Middle frontal gyrus (tissue), 1 donor: ENCODE data around the gene TCF4.

ENCODE experiments used
- DNase-seq: peaks from one replicate; pipeline ENCODE4 v3.0.0-alpha.2; 2015; ENCODE audit warnings: low spot score; ENCODE audit errors: extremely low spot score

The TCF4 gene

DNA sequence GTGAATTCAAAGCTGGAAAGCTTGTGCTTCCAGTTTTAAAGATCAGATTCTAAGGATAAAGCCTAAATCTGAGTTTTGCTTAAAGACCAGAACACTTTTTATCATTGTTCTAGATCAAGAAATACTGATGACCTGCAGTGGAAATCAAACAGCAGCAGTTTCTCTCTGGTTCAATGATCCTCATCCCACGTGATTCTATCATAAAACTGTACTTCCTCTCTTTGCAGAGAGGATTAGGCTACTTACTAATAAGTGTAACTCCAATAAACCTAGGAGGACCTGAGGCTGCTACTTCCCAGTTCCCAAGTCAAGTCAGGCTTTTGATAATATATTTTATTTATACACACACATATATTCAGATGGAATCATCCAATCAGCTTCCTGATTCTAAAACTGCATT, 81.9 kb downstream of the TCF4 start:
- DNase-seq: no peak

DNA sequence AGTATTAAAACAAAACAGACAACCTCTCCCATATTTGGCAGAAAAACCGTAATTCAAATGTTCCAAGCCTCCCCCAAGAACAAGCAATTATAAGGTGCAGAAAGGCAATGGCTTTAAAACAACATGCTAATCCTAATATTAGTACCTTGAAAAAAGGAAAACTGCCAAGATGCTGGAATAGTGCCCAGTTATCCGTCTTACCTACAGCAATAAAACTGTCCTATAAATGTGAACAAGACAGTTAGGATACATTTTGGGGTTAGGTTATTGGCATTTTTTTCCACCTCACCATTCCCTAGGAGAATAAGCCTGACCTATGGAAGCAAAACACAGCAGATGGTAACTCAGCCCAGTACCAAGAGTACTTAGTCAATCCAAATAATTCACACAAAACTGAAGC, 83.2 kb downstream of the TCF4 start:
- DNase-seq: no peak

- no peak for DNase-seq
Observed at GRCh38 chr18:55503167-55503820, 84.7 kb downstream of the TCF4 start.

- no peak for DNase-seq
Observed at GRCh38 chr18:55501982-55502710, 85.8 kb downstream of the TCF4 start.

- DNase-seq: no peak
Observed at GRCh38 chr18:55501579-55501978, 86.4 kb downstream of the TCF4 start.

- no peak for DNase-seq
Observed at GRCh38 chr18:55500316-55501086, 87.5 kb downstream of the TCF4 start.

- DNase-seq: no peak
Observed at GRCh38 chr18:55499526-55499925, 88.5 kb downstream of the TCF4 start.

DNA sequence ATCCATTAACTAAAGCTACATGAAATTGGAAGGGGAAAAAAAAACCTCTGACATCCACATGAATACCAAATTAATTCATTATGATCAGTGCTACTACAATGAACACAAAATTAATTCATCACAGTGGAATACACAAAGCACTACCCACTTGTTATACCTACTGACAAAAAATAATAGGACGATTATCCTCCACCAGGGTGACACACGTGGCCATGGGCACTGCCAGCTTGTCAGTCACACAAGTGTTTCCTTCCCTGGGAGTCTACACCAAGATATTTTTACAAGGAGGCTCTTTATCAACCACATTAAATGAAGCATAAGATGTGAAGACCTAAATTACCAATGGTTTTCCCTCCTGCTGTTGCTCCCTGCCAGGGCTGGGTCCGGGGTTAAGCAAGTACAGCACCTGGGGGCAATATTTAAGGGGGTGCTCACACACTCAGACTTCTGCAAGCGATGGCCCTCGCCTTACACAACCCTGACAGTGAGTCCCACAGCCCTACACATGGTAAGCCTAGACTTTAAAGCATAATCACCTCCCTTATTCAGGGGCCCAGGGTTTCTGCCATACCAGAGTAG, 90.1 kb downstream of the TCF4 start:
- no peak for DNase-seq

DNA sequence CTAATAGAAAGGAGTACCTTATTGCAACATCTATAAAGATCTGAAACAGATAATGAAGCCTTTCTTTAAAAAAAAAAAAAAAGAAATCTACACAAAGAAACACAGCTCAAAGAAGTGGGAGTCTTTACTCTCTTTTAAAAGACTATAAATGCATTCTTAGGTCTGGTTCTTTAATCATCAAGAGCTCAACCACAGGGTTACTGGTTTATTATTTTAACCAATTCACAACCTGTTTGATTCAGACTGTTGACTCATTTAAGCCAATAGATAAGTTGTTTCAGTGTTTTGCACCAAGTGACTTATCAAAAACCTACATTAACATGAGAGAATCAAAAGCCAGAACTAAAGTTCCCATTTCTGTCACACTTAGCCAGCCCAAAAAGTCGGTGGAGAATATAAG, 93.1 kb downstream of the TCF4 start:
- DNase-seq: no peak

- no peak for DNase-seq
Observed at GRCh38 chr18:55494441-55494840, 93.6 kb downstream of the TCF4 start.

DNA sequence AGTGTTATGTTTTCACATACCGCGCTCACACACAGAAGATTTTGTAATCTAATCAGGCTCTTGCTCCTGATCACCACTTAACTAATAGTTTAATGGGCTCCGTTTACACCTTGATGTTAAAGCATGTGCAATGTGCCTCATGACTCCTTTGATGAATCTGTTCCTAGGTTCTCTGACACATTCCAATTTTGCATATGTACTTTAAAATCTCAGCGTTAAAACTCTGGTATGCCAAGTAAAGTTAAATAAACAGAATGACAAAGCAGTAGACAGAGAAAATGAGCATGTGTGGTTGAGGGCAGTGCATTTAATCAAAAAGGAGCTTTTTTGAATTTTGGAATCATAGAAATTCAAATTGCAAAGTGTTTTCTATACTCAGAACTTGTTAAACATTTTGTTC, 96.4 kb downstream of the TCF4 start:
- no peak for DNase-seq

GRCh38 chr18:55489034-55489986, 98.7 kb downstream of the TCF4 start:
- DNase-seq: no peak

- no peak for DNase-seq
Observed at GRCh38 chr18:55488473-55488872, 99.5 kb downstream of the TCF4 start.

DNA sequence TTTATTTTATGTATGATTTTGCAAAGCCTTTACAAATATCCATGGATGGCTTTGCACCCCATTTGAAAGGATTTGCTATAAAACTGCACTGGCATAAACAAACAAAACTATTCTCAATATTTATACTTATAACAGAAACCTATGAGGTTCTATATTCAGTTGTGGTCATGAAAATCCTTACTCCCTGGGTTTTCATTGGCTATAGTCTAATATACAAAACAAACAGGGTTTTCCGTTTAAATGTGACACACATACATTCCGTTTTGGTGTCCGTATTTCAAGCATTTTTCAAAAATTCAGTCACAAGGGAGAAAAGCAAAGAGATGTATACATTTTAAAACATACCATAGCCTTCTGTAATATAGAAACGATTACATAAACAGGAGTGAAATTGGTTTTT, 100.0 kb downstream of the TCF4 start:
- DNase-seq: no peak

DNA sequence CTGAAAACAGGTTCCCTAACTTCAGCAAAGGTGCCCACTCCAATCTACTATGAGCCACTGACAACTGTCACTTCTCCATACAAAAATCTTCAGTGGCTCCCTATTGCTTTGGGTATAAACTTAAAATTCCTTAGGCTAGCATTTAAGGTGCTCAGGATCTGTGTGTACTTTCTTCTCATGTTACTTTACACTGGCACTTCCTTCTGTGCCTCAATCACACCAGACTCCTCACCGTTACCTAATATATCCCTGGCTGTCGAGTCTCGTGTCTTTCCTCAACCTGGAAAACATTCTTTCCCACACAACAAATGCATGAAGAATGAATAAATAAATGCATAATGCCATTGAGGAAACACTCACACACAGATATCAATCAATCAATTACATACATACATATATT, 101.1 kb downstream of the TCF4 start:
- DNase-seq: no peak

- no peak for DNase-seq
Observed at GRCh38 chr18:55485666-55486065, 102.3 kb downstream of the TCF4 start.

DNA sequence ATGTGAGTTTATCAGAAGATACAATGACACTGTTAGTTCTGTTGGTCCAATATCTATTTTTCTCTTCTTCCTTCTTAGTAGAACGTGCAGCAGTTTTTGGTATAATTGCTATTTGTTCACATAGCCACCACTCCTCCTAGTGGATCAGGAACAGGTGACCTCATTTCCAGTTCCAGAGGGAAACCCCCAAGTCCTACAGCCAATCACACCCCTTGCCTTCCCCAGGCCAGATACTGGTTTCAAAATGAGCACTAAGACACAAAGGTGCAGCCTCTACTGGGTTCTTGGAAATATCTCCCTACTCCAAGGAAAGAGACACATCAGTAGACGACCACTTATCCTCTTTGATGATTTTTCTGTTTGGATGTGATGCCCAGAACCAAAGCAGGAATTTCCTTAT, 103.2 kb downstream of the TCF4 start:
- DNase-seq: no peak

DNA sequence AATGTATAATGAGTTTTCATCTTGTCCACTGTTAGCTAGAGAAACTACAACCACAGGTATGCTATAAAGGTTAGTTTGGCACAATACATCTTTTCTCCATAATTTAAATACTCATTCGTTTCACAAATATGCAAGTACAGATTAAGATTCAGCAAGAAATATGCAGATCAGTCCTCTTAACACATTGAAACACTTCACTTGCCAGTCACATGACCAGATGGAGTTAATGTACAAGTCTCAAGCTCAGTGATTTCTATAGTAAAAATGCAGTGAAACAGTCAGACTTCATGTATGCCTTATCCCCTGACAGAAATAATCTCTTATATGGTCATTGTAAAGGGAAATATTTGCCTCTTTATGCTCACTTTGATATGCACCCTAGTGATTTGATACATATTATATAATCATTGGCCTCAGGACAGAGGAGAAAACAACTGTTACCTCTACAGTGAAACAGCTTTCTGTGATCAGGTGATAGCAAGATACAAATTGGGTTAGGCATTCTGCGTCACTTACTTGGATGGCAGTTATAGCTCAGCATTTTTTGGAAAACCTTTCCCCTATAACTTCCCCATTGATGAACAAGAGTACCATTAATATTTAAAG, 104.6 kb downstream of the TCF4 start:
- DNase-seq: no peak

DNA sequence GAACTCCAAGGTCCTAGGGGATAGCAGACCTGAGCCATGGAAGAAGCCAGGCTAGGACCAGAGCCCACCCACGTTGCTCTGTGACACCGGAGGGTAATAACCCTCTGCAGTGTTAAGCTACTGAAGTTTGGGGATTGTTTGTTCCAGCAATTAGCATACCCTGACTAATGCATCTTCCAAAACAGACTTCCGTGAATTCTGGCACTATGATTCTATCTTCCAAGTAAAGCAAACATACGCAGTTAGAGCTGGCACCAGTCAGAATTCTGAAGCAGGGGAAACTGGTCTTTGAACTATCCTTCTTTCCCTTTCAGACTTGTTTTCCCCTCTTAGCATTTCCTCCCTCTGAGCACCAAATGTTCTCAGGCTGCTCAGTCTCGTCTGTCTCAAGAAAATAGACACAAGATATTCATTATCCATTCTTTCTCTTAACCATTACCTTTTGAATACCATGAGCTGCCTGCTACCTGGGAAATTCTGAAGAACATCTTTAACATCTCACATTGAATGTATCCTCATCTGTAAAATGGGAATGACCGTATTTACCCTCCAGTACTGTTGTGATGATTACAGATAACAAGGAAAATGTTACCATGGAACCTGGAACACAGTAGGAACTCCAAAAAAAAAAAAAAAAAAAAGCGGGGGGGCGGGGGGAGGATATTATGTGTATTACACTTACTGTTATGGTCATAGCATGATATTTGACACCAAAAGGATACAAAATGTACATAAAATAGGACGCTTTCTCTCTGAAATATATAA, 108.2 kb downstream of the TCF4 start:
- no peak for DNase-seq
